Left colon (tissue), 2 donors: ENCODE results near the gene NHEJ1. TPM values are rescaled to one million over a fixed set of nuclear protein-coding genes. Genes with fewer than 3 reads are reported as not detected.

Source experiments
- ATAC-seq: fragments of 200-7000 bp; cut with Tn5 transposase; one replicate; pipeline ENCODE4 v1.9.1; 2020; ENCODE audit warnings: mild to moderate bottlenecking, moderate library complexity
- DNase-seq, 2 donors: peaks; one replicate each; pipeline ENCODE4 v3.0.0-alpha.2; 2020
- intact Hi-C, 2 donors: fragments of 100-400 bp; cut with DNase I in 1 of 2; cut with micrococcal nuclease in 1 of 2; formaldehyde crosslinking; loops; one replicate each; pipeline versions ENCODE4 v1.11.2 to v1.14.0; 2022; cut with DNase I, micrococcal nuclease
- total RNA-seq, 2 donors: library from RNA; stranded (reverse); fragmentation: NEBNext Ultra II Directional; extraction: Animal tissue kit (Norgen Biotek cat#: 25700); gene quantifications; one replicate each; pipeline ENCODE4 v1.2.1, GENCODE V29; 2021
- donor health status: DM: no; HTN: no; CAD: no.
- donor health status: DM: yes; HTN: yes; CAD: no.

Gene NHEJ1
- total RNA-seq, 2 donors from 2014 or later = 45.4 to 56.1 TPM

DNA sequence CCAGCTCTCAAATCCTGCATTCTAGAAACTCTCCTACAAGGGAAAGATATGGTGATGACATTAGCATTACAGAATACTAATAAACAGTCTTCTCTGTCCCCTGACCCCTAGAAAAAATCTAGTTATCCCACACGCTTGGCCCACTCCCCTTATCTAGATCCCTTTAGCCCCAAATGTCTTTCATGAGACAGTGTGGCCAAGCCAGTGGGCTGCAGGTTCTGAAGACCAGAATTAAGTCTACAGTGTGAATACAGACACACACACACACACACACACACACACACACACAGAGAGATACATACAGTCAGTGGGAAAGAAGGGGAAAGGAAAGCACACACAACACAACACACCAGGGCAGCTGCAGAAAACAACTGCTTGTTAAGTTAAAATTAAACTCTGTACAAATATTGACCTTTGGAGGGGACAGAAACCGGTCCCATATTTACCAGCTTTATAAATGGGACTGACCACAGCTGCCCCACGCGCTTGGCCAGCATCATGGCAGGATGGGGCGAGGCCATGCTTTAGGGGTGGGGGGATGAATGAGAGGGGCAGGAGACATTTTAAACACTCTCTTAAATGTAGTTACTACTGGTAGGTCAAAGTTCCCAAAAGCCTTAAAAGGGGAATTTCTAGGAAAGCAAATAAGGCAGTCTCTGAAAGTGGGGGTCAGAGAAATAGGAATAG, 49.1 kb downstream of the NHEJ1 start:
- peak in 1 of 2 donors; percentile 58 for DNase-seq
- intact Hi-C loops = no loop called here
- ATAC-seq = peak; percentile 69

DNA sequence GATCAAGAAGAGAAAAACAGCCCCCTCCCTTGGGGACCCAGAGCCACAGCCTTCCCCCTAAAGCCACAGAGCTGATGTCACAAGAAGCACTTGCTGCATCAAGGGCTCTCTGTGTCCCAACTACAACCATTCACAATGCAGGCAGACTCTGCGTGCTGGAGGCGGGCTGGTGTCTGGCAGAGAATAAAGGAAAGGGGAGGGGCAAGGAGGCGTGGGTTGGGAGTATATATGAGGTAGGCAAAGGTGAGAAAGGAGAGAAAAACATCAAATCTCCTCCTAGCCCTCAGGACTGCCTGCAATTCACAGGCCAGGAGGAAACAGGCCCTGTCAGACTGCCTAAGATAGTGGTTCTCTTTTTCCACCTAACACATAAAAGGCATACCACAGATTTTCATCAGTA, 51.1 kb downstream of the NHEJ1 start:
- intact Hi-C loops = no loop called here
- DNase-seq = peak; percentile 79 to 86
- ATAC-seq = peak; percentile 72

- DNase-seq = peak; percentile 54 to 56
- peak; percentile 35 for ATAC-seq
- intact Hi-C loops = no loop called here
Observed at GRCh38 chr2:219107758-219108157, 52.9 kb downstream of the NHEJ1 start.

DNA sequence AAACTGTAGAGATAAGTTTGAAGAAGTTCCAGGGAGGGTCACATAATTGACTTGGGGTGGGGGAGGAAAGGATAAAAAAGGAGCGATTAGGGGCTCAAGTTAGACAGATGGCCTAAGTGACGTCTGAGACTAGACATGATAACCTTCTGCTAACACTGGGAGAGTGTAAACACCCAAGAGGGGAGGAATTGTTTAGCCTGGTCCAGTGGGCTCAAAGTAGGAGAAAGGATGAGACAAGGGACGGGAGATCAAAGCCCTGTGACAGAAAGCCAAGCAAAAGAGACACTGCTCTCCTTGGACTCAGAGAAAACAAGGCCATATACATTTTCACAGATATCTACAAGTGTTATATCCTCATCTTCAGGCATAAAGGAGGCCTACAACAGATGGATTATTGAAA, 54.4 kb downstream of the NHEJ1 start:
- ATAC-seq = no peak
- no peak for DNase-seq
- intact Hi-C loops = no loop called here

DNA sequence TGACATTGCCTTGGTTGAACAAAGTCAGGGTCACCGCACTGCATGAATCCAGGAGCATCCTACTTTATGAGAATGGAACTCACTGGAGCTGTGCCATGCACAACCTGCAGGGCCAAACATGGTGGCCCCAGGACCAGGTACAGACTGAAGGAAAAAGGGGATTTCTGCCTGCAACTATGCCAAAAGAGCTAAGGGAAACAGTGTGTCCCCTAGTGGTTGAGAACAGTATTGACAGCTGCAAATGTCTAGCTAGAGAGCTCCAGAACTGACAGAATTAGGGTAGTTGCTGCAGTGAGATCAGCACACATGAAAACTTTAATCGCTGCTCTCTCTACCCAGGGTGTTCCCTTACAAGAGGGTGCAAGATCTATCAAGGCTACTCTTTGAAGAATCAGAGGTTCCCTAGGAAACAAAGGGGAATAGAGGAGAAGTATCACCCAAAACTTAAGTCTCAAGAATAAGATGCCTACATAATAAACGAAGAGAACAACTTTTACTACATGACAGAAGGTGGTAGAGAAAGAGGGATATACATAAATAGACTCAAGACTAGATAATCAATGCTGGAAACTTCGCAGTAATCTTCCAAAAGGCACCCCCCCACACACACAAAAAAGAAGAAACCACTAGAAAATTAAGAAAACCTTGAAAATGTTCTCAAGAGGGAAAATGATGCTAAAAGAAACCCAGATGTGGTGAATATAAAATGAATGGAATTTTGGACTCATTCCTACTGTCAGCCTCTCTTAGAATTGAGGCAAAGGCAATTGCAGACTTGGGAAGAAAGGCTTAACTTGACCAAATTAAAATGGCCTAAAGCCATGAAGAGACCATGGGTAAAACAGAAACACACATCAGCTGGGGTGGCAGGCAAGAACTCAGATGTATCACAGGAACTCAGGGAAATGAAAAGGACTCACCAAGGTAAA, 56.2 kb downstream of the NHEJ1 start:
- ATAC-seq = peak; percentile 65
- DNase-seq = no peak
- intact Hi-C loops = no loop called here

DNA sequence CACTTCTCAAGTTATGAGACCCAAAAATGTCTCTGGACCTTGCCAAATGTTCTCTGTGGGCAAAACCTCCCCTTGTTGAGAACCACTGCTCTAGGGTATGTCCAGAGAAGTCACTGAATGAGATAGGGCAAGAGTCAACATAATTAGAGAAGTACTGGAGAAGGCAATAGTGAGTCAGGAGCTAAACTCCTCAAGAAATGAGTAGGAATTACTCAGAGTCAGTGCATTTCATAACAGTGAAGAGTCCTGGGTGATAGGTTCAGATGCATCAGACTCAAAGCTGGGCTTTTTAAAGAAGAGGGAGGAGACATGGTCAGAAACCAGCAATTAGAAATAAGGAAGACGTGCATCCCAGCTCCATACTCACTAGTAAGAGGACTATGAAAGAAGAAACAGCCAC, 61.3 kb downstream of the NHEJ1 start:
- DNase-seq (no peak), ATAC-seq (no peak)
- intact Hi-C loops = no loop called here

DNA sequence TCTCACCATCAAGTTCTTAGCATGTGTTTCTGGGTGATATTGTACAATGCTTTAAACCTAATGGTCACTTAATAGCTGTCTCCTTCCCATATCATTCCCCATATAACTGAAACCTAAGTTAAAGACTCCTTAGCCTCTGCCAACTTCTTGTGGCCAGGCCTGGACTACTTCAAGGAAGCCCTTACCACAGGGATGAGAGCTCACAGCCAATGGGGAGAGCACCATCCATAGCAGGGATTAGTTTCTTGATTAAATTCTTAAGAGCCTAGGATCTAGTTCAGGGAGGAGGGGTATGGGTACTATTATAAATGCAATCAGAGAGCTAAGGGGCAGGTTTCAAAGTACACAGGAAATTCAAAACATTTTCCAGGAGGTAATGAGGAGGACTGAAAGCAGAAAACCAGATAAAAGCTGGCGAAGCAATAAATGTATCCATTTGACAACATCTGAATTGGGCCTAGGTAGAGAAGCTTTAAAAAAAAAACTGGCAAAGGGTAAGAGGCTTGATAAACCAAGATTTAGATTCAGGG, 65.1 kb downstream of the NHEJ1 start:
- ATAC-seq = peak; percentile 55
- intact Hi-C loops = no loop called here
- DNase-seq = no peak

GRCh38 chr2:219094171-219094570, 66.4 kb downstream of the NHEJ1 start:
- ATAC-seq = no peak
- DNase-seq = no peak
- intact Hi-C loops = no loop called here

DNA sequence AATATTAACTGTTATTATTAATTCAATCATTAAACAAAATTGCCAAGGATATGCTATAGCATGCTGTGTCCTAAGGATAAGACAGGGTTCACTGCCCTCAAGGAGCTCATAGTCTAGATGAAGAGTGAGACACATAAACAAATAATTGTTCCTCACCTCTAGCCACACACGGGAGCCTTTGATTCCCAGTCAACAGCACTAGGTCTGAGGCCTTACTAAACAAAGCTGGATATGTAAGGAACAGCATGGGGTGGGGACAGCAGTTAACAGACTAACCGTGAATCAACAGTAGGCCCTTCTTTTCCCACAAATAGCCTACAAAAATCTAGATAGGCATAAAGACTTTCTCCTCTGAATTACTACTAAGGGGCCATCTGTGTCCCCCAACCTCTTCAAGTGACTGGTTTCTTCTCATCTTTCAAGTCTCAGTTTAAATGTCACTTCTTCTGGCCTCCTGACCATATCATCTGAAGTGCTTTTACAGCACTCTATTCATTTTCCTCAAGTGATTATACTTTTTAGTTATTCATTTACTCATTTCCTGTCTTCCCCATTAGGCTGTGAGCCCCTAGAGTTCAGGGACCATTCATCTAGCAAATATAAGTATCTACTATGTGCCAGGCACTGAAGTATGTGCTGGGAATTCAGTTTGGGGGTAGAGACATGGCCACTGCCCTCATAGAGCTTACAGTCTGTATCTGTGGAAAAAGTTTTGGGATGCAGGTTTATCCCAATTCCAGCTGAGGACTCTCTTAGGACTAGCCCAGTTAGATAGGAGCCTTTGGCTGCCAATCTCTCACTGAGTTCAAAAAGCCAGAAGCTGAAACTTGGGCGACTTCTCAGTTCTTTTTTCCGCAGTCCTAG, 69.9 kb downstream of the NHEJ1 start:
- DNase-seq = no peak

DNA sequence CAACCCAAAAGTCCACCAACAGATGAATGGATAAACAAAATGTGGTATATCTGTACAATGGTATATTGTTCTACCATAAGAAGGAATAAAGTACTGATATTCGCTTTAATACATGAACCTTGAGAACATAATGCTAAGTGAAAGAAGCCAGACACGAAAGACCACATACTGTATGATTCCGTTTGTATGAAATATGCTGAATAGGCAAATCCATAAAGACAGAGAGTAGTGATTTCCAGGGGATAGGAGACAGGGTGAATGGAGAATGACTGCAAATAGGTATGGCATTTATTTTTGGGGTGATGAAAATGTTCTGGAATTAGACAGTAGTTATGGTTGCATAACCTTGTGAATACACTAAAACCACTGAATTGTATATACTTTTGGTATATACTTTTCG, 71.3 kb downstream of the NHEJ1 start:
- ATAC-seq (no peak), DNase-seq (no peak)
- intact Hi-C loops = no loop called here

More for the DNA sequence above, 69.9 kb downstream of the NHEJ1 start:
- peak; percentile 67 for ATAC-seq
- intact Hi-C loops = no loop called here

GRCh38 chr2:219087848-219088247, 72.8 kb downstream of the NHEJ1 start:
- DNase-seq = no peak
- intact Hi-C loops = no loop called here
- ATAC-seq = no peak

- intact Hi-C loops = no loop called here
- DNase-seq (no peak), ATAC-seq (no peak)
Observed at GRCh38 chr2:219087361-219087760, 73.3 kb downstream of the NHEJ1 start.

DNA sequence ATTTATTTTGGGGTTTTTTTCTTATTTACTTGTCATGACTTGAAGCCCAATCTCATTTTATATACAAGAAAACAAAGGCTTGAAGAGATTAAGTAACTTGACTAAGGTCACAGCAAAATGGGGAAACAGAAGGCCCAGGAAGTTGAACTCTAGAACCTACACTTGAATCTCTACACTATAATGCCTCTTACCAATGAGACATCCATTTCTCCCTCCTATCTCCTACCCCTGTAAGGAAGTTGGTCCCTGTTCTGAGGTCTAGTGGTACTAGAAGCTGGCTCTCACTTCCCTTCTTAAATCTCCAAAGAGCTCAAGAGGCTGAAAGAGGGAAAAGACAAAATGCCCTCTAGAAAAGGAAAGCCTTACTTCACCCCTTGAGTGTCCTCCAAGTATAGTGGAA, 74.4 kb downstream of the NHEJ1 start:
- intact Hi-C loops = no loop called here
- DNase-seq (no peak), ATAC-seq (no peak)

DNA sequence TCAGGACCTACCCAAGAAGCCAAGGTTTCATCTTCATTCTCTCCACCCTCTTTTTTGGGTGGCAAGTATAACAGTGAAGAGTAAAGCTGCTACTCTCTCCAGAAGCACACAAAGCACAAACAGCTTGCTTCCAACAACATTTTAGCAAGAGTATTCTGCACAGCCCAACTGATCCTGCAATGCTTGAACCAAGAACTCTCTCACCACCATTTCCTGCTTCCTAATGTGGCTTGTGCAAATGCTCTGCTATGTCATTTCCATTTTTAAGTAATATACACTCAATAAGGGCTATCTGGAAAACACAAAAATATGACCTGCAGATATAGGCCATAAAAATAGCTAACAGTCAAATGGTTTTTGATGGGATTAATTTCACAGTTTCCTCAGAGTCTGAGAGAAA, 75.8 kb downstream of the NHEJ1 start:
- ATAC-seq = no peak
- intact Hi-C loops = no loop called here
- no peak for DNase-seq

GRCh38 chr2:219082332-219082958, 78.2 kb downstream of the NHEJ1 start:
- ATAC-seq = peak; percentile 55
- peak; percentile 66 to 74 for DNase-seq
- intact Hi-C loops = no loop called here

GRCh38 chr2:219081701-219082331, 78.8 kb downstream of the NHEJ1 start:
- DNase-seq (peak; percentile 31 to 48), ATAC-seq (peak; percentile 81)
- intact Hi-C loops = no loop called here

DNA sequence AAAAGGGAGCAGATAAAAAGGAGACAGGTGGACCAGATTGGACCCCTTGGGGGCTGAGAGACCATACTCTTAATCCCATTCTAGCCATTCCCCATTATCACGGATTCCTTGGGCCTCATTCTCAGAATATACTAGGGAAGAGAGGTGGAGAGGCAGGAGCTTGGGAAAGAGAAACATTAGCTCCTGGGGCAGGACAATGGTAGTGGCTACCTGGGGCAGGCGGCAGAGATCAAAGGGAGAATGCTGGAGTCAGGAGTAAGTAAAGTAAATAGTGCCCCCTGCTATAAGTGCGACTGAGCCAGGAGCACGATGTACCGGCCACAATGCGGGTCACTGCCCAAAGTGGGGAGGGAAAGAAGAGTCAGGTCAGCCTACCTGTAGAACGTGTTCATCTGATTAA, 79.5 kb downstream of the NHEJ1 start:
- peak in 1 of 2 donors; percentile 46 for DNase-seq
- intact Hi-C loops = no loop called here
- no peak for ATAC-seq

- intact Hi-C loops = no loop called here
- ATAC-seq = peak; percentile 72
- peak; percentile 61 to 80 for DNase-seq
Observed at GRCh38 chr2:219079417-219079816, 81.2 kb downstream of the NHEJ1 start.
